GM23338 (cell line): ENCODE data around the gene FGF8.

Experiments used
- CREB1 ChIP-seq: fragments of 250-450 bp; sonication (Bioruptor Pico); IDR thresholded peaks from 2 replicates; pipeline ENCODE4 v1.5.0; 2020; ENCODE audit warnings: low read depth, mild to moderate bottlenecking, moderate library complexity
- EZH2 ChIP-seq: fragments of 200-600 bp; sonication (generic); IDR thresholded peaks from one replicate; pipeline ENCODE4 v1.8.0; 2017; ENCODE audit warnings: antibody characterized with exemption, mild to moderate bottlenecking, low read depth; ENCODE audit not compliant: unreplicated experiment
- EZH2phosphoT487 ChIP-seq: fragments of 200-600 bp; sonication (generic); IDR thresholded peaks from one replicate; pipeline ENCODE4 v1.8.1; 2018; ENCODE audit warnings: antibody characterized with exemption; ENCODE audit not compliant: unreplicated experiment
- JUNB ChIP-seq: IDR thresholded peaks from one replicate; pipeline ENCODE4 v1.6.1; 2016; ENCODE audit warnings: antibody characterized with exemption; ENCODE audit not compliant: unreplicated experiment
- POLR2AphosphoS5 ChIP-seq: IDR thresholded peaks from 2 replicates; pipeline ENCODE4 v1.6.1; 2016; ENCODE audit warnings: antibody characterized with exemption, low read depth
- ZNF114 ChIP-seq: fragments of 250-450 bp; sonication (Bioruptor Pico); IDR thresholded peaks from 2 replicates; pipeline ENCODE4 v1.5.0; 2020; ENCODE audit warnings: mild to moderate bottlenecking, moderate library complexity
- ZNF331 ChIP-seq: fragments of 250-450 bp; sonication (Bioruptor Pico); IDR thresholded peaks from 2 replicates; pipeline ENCODE4 v1.5.0; 2020; ENCODE audit warnings: low read depth, mild to moderate bottlenecking, moderate library complexity
- TF ChIP-seq, protein P1 (sequence below), 2 experiments: fragments of 200-600 bp in 1 of 2; sonication (generic) in 1 of 2; conservative IDR thresholded peaks; 2 replicates each; pipeline versions ENCODE4 v1.5.1 to v1.6.1; 2016 to 2017; ENCODE audit warnings: antibody characterized with exemption in 2 of 2, low read depth in 2 of 2, mild to moderate bottlenecking in 2 of 2, moderate library complexity in 1 of 2
- TF ChIP-seq, protein P2 (sequence below): IDR thresholded peaks from one replicate; pipeline ENCODE4 v1.6.1; 2018; ENCODE audit warnings: antibody characterized with exemption; ENCODE audit not compliant: unreplicated experiment
- TF ChIP-seq, protein P3 (sequence below): fragments of 250-450 bp; sonication (Bioruptor Pico); IDR thresholded peaks from 2 replicates; pipeline ENCODE4 v1.5.0; 2020; ENCODE audit warnings: mild to moderate bottlenecking, moderate library complexity

DNA sequence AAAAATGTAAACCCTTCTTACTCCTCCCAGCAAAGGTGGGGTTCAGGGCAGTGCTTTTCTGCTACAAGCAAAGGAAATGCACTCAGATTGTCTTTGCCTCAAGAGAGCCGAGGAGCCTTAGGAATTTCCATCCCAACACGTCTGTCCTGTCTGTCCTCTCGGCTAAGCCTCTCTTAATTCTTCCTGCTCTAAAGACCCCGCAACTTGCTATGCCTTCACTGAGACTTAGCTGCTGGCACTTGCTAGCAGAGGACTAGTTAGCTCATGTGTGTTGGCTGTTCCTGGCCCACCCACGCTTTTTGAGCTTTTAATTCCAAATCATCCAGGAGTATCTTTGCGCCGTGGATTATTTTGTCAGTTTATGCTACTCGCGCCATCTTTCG is 7.8 kb upstream of the FGF8 start:
- TF ChIP-seq, protein P1, sequence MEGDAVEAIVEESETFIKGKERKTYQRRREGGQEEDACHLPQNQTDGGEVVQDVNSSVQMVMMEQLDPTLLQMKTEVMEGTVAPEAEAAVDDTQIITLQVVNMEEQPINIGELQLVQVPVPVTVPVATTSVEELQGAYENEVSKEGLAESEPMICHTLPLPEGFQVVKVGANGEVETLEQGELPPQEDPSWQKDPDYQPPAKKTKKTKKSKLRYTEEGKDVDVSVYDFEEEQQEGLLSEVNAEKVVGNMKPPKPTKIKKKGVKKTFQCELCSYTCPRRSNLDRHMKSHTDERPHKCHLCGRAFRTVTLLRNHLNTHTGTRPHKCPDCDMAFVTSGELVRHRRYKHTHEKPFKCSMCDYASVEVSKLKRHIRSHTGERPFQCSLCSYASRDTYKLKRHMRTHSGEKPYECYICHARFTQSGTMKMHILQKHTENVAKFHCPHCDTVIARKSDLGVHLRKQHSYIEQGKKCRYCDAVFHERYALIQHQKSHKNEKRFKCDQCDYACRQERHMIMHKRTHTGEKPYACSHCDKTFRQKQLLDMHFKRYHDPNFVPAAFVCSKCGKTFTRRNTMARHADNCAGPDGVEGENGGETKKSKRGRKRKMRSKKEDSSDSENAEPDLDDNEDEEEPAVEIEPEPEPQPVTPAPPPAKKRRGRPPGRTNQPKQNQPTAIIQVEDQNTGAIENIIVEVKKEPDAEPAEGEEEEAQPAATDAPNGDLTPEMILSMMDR (conservative IDR thresholded peaks at IDR 0.05; ENCODE audit: low read depth in 2 of 2) = no peak
- no peak for TF ChIP-seq POLR2AphosphoS5
- TF ChIP-seq EZH2 = no peak
- no peak for TF ChIP-seq ZNF114 (CRISPR knock-in tag)
- TF ChIP-seq, protein P2, sequence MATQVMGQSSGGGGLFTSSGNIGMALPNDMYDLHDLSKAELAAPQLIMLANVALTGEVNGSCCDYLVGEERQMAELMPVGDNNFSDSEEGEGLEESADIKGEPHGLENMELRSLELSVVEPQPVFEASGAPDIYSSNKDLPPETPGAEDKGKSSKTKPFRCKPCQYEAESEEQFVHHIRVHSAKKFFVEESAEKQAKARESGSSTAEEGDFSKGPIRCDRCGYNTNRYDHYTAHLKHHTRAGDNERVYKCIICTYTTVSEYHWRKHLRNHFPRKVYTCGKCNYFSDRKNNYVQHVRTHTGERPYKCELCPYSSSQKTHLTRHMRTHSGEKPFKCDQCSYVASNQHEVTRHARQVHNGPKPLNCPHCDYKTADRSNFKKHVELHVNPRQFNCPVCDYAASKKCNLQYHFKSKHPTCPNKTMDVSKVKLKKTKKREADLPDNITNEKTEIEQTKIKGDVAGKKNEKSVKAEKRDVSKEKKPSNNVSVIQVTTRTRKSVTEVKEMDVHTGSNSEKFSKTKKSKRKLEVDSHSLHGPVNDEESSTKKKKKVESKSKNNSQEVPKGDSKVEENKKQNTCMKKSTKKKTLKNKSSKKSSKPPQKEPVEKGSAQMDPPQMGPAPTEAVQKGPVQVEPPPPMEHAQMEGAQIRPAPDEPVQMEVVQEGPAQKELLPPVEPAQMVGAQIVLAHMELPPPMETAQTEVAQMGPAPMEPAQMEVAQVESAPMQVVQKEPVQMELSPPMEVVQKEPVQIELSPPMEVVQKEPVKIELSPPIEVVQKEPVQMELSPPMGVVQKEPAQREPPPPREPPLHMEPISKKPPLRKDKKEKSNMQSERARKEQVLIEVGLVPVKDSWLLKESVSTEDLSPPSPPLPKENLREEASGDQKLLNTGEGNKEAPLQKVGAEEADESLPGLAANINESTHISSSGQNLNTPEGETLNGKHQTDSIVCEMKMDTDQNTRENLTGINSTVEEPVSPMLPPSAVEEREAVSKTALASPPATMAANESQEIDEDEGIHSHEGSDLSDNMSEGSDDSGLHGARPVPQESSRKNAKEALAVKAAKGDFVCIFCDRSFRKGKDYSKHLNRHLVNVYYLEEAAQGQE = no peak
- TF ChIP-seq JUNB = no peak
- no peak for TF ChIP-seq ZNF331 (CRISPR knock-in tag)
- TF ChIP-seq EZH2phosphoT487 = no peak
- no peak for TF ChIP-seq CREB1
- TF ChIP-seq, protein P3, sequence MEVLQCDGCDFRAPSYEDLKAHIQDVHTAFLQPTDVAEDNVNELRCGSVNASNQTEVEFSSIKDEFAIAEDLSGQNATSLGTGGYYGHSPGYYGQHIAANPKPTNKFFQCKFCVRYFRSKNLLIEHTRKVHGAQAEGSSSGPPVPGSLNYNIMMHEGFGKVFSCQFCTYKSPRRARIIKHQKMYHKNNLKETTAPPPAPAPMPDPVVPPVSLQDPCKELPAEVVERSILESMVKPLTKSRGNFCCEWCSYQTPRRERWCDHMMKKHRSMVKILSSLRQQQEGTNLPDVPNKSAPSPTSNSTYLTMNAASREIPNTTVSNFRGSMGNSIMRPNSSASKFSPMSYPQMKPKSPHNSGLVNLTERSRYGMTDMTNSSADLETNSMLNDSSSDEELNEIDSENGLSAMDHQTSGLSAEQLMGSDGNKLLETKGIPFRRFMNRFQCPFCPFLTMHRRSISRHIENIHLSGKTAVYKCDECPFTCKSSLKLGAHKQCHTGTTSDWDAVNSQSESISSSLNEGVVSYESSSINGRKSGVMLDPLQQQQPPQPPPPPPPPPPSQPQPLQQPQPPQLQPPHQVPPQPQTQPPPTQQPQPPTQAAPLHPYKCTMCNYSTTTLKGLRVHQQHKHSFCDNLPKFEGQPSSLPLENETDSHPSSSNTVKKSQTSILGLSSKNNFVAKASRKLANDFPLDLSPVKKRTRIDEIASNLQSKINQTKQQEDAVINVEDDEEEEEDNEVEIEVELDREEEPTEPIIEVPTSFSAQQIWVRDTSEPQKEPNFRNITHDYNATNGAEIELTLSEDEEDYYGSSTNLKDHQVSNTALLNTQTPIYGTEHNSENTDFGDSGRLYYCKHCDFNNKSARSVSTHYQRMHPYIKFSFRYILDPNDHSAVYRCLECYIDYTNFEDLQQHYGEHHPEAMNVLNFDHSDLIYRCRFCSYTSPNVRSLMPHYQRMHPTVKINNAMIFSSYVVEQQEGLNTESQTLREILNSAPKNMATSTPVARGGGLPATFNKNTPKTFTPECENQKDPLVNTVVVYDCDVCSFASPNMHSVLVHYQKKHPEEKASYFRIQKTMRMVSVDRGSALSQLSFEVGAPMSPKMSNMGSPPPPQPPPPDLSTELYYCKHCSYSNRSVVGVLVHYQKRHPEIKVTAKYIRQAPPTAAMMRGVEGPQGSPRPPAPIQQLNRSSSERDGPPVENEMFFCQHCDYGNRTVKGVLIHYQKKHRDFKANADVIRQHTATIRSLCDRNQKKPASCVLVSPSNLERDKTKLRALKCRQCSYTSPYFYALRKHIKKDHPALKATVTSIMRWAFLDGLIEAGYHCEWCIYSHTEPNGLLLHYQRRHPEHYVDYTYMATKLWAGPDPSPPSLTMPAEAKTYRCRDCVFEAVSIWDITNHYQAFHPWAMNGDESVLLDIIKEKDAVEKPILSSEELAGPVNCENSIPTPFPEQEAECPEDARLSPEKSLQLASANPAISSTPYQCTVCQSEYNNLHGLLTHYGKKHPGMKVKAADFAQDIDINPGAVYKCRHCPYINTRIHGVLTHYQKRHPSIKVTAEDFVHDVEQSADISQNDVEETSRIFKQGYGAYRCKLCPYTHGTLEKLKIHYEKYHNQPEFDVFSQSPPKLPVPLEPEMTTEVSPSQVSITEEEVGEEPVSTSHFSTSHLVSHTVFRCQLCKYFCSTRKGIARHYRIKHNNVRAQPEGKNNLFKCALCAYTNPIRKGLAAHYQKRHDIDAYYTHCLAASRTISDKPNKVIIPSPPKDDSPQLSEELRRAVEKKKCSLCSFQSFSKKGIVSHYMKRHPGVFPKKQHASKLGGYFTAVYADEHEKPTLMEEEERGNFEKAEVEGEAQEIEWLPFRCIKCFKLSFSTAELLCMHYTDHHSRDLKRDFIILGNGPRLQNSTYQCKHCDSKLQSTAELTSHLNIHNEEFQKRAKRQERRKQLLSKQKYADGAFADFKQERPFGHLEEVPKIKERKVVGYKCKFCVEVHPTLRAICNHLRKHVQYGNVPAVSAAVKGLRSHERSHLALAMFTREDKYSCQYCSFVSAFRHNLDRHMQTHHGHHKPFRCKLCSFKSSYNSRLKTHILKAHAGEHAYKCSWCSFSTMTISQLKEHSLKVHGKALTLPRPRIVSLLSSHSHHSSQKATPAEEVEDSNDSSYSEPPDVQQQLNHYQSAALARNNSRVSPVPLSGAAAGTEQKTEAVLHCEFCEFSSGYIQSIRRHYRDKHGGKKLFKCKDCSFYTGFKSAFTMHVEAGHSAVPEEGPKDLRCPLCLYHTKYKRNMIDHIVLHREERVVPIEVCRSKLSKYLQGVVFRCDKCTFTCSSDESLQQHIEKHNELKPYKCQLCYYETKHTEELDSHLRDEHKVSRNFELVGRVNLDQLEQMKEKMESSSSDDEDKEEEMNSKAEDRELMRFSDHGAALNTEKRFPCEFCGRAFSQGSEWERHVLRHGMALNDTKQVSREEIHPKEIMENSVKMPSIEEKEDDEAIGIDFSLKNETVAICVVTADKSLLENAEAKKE (CRISPR knock-in tag) = no peak
